ENCODE measurements around the gene SIK2.

Gene SIK2

DNA sequence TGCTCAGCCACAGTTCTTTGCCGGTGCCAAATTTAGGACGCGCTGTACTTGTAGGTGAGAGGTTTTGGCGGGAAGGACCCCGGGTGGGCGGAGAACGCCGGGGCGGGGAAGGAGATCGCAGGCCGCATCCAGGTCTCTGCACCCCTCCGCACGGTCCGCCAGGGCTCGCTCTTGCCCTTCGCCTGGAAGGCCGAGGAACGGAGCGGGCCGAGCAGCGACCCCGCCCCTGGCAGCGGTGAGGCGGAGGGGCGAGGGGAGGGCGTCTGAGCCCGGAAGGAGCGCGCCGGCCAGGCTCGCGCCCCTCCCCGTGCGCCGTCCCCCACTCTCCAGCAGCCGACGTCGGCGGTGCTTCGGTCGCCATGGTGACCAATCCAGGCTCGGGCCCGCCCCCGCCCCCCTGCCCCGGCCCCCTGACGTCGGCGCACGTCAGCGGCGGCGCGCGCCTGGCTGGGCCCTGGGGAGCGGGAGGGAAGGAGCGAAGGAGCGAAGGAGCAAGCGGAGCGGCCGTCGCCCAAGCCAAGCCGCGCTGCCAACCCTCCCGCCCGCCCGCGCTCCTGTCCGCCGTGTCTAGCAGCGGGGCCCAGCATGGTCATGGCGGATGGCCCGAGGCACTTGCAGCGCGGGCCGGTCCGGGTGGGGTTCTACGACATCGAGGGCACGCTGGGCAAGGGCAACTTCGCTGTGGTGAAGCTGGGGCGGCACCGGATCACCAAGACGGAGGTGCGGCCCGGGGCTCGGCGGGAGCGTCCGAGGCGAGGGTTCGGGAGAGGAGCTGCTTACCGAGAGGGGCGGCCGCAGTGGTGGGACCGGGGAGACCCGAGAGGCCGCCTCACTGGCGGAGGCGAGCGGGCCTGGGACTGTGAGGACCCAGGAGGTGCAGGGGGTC is at the start of gene SIK2:
SIK2 (plus strand) TSS at position 471 of the 886 bp plus-strand sequence; CDS start at position 586, 115 bp downstream.
- DNase-seq (ENCODE audit: low read depth in 2 of 2): peak; percentile 76 to 82

DNA sequence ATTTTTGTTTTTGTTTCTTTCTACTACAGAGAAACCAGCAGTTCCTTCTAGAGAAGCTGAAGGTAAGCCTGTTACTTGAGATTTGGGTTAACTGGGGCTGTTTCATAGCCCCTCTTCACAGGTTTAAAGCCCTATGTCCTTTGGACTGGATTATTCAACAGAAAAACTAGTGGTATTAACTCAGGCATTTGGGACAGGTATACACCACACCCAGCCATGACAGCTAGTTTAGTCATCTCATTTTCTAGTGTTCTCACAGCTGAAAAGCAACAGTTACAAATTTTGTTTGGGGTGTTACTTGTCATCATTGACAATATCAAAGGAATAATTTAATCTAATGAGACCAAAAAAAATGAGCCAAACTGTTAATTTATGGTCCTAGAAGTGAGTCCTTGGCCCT is 47.7 kb upstream of the SIK2 start:
- no peak for DNase-seq (ENCODE audit: low read depth in 2 of 2)

DNA sequence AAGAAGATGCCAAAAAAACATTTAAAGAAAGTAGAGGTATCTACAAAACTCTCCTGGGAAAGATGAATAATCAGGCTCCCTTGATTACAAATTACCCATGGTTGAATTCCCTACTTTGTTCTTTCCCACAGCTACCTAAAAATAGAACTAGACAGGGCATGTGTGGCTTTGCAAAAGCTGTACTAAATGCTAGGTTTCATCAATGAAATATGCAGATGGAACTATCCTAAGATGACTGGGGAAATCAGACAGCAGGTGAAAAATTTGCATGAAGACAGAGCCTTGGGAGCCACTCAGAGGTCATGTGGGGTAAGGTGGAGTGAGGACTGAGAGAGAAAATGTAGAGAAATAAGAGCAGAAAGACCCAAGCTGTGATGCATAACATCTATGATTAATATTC is 47.0 kb upstream of the SIK2 start:
- DNase-seq (ENCODE audit: low read depth in 2 of 2): no peak

DNA sequence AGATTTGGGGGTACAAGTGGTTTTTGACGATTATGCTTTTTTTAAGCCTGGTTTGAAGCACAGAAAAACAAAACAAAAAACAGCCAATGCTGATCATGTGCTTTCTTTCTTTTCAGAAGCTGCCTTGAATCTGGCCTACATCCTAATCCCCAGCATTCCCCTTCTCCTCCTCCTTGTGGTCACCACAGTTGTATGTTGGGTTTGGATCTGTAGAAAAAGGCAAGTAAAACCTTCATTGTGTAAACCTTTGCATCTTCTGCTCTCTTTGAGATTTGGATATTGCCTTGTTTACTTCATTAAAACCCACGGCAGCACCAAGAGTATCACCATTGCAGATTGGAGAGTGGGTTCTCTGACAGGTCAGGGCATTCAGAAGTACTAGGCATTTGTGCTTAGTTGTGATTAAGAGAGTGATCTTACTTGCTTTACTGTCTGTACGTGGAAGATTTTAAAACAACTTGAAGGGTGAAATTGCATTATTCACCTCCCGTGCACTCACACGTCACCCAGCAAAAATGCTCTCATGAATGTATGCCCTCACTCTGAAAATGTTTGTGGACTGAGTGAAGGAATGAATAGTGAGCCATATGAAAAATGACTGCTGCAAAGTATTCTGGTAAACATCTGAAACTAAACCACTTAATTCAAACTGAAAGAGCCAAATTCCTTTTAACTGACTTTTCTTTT is 44.7 kb upstream of the SIK2 start:
- DNase-seq (ENCODE audit: low read depth in 2 of 2): no peak

DNA sequence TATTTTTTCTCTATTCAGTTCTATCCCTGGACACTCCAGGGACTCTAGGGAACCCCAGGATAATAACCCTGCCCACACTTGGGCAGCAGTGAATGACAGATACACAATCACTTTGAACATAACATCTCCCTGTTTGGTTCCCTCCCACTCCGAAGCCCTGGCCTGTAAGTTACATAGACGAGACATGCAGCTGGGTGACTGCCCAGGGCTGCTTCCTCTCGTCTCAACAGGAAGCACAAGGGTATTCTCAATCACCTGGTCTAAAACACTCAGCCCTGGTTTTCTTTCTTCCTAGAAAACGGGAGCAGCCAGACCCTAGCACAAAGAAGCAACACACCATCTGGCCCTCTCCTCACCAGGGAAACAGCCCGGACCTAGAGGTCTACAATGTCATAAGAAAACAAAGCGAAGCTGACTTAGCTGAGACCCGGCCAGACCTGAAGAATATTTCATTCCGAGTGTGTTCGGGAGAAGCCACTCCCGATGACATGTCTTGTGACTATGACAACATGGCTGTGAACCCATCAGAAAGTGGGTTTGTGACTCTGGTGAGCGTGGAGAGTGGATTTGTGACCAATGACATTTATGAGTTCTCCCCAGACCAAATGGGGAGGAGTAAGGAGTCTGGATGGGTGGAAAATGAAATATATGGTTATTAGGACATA is 42.3 kb upstream of the SIK2 start:
- DNase-seq (ENCODE audit: low read depth in 2 of 2): no peak

DNA sequence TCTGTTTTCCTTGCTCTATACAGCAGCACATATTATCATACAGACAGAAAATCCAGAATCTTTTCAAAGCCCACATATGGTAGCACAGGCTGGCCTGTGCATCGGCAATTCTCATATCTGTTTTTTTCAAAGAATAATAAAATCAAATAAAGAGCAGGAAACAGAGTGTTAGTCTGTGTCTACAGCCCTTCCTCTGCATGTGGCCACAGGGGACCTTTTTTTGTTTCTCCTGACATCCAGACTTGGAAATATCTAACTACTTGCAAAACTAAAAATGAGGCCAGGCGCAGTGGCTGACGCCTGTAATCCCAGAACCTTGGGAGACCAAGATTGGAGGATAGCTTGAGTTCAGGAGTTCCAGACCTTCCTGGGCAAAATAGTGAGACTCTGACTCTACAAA is 41.4 kb upstream of the SIK2 start:
- DNase-seq (ENCODE audit: low read depth in 2 of 2): no peak

DNA sequence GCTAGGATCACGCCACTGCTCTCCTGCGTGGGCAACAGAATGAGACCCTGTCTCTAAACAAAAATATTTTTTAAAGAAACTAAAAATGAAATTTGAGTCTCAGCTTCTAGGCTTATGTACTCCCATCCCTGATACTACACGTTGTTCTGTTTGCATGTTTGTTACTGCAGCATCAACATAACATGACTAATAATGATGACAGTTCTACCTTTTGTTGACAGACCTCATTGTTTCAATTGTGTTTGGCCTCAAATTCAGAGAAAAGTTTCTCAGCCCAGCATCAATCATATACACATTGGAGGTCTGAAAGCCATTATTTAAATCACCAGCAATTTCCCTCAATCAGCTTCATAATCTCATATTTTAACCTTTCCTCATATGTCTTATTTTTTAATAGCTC is 40.9 kb upstream of the SIK2 start:
- DNase-seq (ENCODE audit: low read depth in 2 of 2): no peak

DNA sequence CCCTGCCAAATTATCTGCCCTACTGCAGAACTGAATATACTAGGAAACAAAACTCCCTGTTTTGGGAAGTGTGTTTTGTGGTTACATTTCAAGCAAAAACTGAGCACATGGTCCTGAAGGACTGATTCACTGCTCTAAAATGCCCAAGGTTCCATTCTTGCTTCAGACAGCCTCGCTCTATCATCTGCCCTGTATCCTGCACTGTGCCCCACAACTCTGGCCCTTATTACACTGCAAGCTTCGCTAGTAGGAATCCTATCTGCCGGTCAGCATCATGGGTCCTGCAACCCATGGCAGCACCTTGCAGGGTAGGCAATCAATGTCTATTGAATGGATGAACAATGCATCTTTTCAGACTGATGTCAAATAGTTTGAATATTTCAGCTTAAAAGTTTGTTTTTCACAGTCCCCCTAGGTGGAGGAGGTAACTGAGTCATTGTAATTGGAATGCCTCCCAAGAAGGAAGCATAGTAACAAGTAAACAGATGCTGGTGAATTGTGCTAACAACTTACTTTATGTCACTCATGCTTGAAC is 40.4 kb upstream of the SIK2 start:
- DNase-seq (ENCODE audit: low read depth in 2 of 2): no peak

DNA sequence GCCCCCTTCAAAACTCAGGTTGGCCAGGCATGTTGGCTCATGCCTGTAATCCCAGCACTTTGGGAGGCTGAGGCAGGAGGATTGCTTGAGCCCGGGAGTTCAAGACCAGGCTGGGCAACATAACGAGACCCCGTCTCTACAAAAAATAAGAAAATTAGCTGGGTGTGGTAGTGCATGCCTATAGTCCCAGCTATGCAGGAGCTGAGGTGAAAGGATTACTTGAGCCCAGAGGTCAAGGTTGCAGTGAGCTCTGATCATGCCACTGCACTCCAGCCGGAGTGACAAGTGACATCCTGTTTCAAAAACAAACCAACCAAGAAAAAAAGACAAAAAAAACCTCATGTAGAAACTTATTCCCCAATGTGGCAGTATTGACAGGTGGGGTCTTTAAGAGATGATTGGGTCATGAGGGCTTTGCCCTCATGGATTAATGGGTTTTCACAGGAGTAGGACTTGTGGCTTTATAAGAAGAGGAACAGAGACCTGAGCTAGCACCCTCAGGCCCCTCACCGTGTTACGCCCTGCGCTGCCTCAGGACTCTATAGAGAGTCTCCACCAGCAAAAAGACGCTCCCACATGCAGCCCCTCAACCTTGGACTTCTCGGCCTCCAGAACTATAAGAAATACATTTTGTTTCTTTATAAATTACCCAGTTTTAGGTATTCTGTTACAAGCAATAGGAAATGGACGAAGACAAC is 39.4 kb upstream of the SIK2 start:
- no peak for DNase-seq (ENCODE audit: low read depth in 2 of 2)

DNA sequence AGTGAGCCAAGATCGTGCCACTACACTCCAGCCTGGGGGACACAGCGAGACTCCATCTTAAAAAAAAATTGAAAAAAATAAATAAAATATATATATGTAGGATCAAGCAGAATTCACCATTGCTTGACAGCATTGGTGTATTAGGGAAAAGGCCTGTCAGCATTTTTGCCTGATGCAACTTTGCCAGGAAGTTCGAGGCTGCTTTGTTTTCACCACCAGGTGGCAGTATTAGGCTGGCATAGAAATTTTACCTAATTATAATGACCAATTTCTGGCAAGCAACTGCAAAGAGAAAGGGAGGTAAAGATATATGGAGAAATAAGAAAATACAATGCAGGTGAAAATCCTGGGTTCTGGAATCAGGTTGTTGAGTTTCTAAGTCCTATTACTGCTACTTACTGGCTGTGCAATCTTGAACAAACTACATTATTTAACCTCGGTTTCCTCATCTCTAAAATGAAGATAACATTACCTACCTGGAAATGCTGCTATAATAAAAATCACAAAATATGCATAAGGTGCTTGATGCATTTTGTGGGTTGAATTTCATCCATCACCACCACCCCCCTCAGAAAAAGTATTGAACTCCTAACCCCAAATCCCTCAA is 37.0 kb upstream of the SIK2 start:
- DNase-seq (ENCODE audit: low read depth in 2 of 2): peak; percentile 38 to 62

DNA sequence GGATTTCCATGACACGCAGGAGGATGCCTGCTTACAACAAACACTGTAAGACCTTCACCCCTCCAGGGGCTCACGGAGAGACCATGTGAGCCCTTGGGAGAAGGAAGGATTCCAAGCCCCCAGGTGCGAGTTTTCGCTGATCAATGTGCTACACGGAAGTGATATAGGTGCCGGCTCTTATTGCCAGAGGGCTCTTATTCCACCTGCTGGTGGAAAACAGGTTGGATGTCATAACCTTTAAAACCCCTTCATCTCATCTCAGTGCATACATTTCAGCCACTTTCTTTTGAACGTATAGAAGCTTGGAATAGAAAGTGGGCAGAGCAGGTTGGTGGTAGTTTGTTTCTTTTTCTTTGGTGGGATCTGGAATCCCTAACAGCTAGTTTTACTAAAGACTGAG is 35.9 kb upstream of the SIK2 start:
- DNase-seq (ENCODE audit: low read depth in 2 of 2): no peak

DNA sequence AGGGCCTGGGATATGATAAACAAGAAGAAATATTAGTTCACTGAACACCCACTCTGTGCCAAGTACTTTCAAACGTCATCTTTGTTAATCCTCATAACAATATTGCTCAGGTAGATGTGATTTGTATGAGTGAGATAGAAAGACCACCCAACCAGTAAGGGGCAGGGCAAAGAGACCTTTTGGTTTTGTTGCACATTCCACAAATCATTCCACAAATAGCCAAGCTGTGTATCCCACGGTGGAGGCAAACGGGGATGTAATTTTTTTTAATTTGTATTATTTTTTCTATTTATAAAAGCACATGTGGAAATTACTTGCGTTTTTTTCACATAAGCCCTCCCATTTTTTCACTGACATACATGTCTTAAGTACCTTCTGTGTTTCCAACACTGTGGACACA is 32.8 kb upstream of the SIK2 start:
- DNase-seq (ENCODE audit: low read depth in 2 of 2): no peak

DNA sequence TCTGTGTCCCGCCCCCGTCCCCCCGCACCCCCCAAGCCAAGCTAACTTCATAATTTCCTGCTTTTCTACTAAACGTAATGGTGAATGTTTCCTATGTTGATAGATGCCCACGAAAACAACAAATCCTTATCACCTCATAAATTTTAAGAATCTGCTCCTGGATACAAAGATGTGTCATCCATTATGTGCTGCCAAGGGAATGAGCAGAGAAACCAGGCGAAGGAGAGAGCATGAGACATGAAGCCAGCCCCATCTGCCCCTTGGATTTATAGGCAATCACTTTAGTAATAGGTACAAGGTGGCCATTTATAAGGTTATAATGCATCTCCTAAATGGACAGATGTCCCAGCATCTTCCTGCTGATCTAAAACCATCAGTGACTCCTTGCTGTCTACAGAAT is 31.5 kb upstream of the SIK2 start:
- DNase-seq (ENCODE audit: low read depth in 2 of 2): no peak

DNA sequence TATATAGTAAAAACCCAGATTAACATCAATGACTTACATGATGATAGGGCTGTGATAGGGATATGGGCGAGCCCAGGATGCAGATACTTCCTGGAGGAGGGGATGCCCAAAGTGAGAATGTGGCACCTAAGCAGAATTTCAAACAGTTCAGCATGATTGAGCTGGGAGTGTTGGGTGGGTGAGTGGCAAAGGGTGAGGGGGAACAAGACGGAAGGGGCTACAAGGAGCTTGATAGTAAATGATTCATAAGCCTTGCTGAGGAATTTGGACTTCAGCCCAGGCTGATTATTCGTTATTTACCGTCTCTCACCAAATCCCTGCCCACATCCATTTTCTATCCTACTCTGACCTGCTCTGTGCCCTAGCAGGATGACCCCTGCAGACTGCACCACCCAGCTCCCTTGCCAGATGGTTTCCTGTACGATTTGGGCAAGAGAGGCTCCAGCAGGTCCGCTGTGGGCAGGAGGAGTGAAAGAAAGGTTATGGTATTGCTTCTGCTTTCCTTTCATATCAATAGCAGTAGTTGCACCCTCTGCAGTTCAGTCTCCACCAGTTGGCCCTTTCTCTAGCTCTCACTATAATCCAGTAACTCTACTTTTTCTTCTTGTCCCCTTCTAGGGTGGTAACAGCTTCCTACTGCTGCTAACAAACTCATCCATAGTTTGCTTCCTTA is 30.3 kb upstream of the SIK2 start:
- DNase-seq (ENCODE audit: low read depth in 2 of 2): no peak

DNA sequence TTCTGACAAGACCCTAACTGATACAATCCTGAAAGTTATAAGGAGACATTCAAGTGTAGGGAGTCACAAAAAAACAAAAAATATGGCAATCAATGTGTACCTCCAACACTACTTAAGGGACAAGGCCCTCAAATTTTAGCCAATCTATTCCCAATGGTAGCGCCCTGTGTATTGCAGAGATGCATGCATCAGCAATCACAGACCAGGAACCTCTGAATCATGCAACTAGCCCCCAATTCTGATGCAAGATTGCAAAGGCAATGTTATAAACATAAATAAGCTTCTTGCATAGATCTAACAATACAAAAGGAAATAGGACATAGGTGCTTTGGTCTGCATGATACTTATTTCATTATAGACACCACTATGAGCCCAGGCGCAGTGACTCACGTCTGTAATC is 29.7 kb upstream of the SIK2 start:
- DNase-seq (ENCODE audit: low read depth in 2 of 2): no peak

DNA sequence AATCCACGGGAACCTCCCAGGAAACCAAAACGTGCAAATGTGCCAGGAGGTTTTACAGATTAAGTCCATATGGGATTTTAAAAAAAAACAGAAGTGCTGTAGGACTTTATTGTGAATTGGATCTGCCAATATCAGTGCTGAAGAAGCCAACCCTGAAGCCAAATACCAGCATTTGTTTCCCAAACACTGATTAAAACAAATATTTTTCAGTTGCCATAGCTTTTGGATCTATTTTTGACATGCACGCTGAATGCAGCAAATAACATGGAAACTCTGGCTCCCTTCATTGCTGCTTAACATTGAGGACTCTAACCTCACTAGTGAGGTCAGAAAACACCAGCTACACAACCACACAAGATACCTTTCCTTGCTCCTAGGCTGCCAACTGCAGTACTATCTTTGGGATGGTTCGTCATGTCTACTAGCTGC is 28.4 kb upstream of the SIK2 start:
- no peak for DNase-seq (ENCODE audit: low read depth in 2 of 2)

DNA sequence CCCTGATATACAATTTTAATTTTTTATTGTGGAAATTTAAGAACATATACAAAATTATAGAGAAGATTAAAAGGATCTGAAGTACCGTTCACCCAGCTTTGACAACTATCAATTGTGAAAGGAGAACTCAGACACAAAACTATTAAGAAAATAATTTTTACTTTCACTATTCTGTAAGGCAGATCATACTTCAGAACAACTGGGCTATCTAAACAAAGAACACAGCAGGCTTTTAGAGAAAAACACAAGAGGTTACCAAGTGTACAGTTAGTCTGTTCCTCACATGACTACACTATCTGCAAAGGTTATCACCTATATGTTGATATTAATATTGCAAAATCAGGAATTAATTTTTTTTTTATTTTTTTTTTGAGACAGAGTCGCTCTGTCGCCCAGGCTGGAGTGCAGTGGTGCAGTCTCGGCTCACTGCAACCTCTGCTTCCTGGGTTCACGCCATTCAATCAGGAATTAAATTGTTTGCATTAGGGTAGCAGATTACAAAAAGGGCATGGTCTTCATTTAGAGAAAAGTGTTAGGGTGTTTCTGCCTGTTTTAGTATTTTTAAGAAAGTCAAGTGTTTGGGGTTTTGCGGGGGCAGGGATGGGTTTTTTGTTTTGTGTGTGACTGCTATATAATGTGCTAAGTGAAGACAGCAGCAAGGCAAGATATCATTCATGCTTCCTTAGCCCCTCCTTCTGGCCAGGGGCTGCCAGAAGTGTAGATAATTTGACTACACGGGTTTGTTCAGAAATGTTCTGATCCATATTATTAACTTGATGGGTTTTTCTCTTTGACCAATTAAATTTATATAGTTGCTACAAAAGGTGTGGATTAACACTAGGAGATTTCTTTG is 27.6 kb upstream of the SIK2 start:
- no peak for DNase-seq (ENCODE audit: low read depth in 2 of 2)

DNA sequence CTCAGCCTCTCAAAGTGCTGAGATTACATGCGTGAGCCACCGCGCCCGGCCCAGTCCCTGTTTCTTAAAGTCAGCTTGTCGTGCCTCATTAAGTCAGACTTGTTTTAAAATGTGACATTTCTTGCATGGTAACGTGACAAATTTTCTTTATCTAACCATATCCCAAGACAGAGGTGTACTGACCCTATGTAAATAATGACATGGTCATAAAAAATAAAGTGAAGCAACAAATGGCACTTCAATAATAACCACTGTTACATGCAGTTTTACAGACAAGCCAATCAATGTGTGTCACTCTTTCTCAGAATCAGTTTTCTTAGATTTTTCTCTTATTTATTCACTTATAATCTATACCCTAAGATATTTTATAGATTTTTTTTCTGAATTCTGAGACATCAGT is 26.5 kb upstream of the SIK2 start:
- no peak for DNase-seq (ENCODE audit: low read depth in 2 of 2)

DNA sequence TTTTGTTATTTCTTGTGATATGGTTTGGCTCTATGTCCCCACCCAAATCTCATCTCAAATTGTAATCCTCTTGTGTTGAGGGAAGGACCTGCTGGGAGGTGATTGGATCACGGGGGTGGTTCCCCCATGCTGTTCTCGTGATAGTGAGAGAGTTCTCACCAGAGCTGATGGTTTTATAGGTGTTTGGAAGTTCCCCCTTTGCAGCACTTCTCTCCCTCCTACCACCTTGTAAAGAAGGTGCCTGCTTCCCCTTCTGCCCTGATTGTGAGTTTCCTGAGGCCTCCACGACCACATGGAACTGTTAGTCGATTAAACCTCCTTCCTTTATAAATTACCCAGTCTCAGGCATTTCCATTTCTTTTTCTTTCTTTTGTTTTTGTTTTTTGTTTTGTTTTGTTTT is 24.4 kb upstream of the SIK2 start:
- no peak for DNase-seq (ENCODE audit: low read depth in 2 of 2)

DNA sequence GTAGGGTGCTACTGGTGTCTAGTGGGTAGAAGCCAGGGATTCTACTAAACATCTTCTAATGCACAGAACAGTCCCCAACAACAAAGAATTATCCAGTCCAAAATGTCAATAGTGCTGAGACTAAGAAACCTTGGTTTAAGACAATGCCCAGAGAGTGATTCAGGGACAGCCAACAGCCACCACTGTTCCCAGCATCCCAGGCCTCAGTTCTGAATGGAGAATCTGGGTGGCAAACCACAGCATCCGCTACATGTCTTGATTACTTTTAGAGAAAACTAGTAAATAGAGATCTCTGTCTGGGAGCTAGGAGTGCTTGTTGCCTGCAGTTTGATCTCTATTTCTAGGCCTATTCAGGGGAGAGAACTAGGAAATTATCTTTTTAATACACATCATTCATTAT is 20.9 kb upstream of the SIK2 start:
- DNase-seq (ENCODE audit: low read depth in 2 of 2): no peak
